ENCODE results near the gene G3BP2.

Gene G3BP2

DNA sequence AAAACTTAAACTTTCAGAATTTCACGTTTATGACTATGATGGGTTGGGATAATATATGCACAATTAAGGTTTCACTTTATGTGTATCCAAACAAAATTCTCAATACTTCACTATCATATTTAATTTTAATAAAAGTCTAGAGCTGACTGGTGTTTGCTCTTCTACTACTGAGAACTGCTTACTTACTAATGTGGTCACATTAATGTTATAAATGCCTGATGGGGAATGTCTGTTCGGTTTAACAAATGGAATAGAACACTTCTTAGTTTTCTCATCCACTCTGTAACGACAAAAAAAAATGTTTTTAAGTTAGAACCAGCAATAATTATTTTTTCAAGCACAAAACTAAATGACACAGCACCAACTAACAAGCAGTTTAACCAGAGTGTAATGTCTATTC is 77.2 kb downstream of the G3BP2 start:
- H3K79me2 ChIP-seq (ENCODE audit: low read length): no peaks in the 10 kb centered on the region
- H3K36me3 ChIP-seq (replicated peaks; ENCODE audit: low read depth, low read length): no peaks in the 10 kb centered on the region
- TF ChIP-seq EZH2phosphoT487 (IDR thresholded peaks at IDR 0.05; ENCODE audit: low read depth): no peak
- TF ChIP-seq, protein P1, sequence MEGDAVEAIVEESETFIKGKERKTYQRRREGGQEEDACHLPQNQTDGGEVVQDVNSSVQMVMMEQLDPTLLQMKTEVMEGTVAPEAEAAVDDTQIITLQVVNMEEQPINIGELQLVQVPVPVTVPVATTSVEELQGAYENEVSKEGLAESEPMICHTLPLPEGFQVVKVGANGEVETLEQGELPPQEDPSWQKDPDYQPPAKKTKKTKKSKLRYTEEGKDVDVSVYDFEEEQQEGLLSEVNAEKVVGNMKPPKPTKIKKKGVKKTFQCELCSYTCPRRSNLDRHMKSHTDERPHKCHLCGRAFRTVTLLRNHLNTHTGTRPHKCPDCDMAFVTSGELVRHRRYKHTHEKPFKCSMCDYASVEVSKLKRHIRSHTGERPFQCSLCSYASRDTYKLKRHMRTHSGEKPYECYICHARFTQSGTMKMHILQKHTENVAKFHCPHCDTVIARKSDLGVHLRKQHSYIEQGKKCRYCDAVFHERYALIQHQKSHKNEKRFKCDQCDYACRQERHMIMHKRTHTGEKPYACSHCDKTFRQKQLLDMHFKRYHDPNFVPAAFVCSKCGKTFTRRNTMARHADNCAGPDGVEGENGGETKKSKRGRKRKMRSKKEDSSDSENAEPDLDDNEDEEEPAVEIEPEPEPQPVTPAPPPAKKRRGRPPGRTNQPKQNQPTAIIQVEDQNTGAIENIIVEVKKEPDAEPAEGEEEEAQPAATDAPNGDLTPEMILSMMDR (IDR thresholded peaks at IDR 0.05; ENCODE audit: low read depth, low read length): no peak
- H3K4me3 ChIP-seq (ENCODE audit: low read length): no peak overlapping the region
- no peaks in the 10 kb centered on the region for H3K9me3 ChIP-seq (ENCODE audit: insufficient read depth, low read length)
- no peaks in the 10 kb centered on the region for H3K27me3 ChIP-seq (ENCODE audit: low read depth, low read length)
- no peak overlapping the region for H2AFZ ChIP-seq (ENCODE audit: low read depth, low read length)
- H3K9ac ChIP-seq (ENCODE audit: low read length): no peak overlapping the region
- no peak overlapping the region for H3K27ac ChIP-seq (ENCODE audit: low read length)
- H4K20me1 ChIP-seq (ENCODE audit: insufficient read depth, low read length): no peaks in the 10 kb centered on the region
- H3K4me1 ChIP-seq (ENCODE audit: low read length): no peaks in the 10 kb centered on the region
- H3K4me2 ChIP-seq (ENCODE audit: low read length): no peak overlapping the region

DNA sequence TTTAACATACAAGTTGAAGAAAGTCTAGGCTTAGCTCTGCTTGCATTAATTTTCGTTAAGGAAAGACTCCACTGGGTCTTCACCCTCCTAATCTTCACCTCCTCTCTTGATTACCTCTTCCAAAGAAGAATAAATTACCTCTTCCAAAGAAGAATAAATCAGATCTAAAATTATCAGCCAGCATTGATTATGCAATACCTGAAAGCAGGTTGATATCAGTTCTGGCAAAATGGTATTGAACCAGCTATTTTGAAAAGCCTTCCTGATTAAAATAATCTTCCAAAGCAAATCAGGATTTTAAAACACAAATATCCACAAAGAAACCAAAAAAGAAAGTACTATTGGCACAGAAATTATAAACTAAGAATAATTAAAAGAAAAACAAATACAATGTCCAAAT is 79.8 kb downstream of the G3BP2 start:
- Histone ChIP-seq H3K9ac (ENCODE audit: low read length) (no peak overlapping the region), H3K27ac (ENCODE audit: low read length) (no peak overlapping the region), H2AFZ (ENCODE audit: low read depth, low read length) (no peak overlapping the region), H3K27me3 (ENCODE audit: low read depth, low read length) (no peaks in the 10 kb centered on the region), H3K36me3 (replicated peaks; ENCODE audit: low read depth, low read length) (no peaks in the 10 kb centered on the region), H3K4me1 (ENCODE audit: low read length) (no peaks in the 10 kb centered on the region), H3K9me3 (ENCODE audit: insufficient read depth, low read length) (no peaks in the 10 kb centered on the region), H4K20me1 (ENCODE audit: insufficient read depth, low read length) (no peaks in the 10 kb centered on the region), H3K4me2 (ENCODE audit: low read length) (no peak overlapping the region), H3K79me2 (ENCODE audit: low read length) (no peaks in the 10 kb centered on the region), H3K4me3 (ENCODE audit: low read length) (no peak overlapping the region)
- no peak for TF ChIP-seq EZH2phosphoT487 (IDR thresholded peaks at IDR 0.05; ENCODE audit: low read depth)
- TF ChIP-seq, protein P1 (IDR thresholded peaks at IDR 0.05; ENCODE audit: low read depth, low read length): no peak
